Measurements from ENCODE around the gene DCD.
"Not testable (repeated sequence)": the region's sequence is repeated elsewhere in the genome, so short reads cannot be mapped to it uniquely, and the experiment has no call there.

Gene DCD

DNA sequence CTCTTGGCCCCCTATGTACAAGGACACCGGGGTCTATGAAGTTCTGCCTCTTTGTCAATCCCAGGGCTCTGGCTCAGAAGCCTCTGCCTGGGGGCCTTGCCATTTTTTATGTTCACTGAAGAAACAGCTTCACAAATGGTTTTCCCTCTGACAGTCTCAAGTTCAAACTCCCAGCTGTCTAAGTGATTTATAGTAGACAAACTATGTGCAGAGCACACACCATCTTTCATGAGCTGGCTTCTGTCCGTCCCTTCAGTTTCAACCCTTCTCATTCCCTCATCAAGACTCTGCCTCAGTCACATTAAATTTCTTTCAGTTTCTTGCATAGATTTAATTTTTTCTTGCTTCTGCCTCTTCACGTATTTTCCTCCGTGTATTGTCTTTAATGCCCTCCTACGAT lies 2.7 kb upstream of the DCD start:
- FAIRE-seq = no peak

DNA sequence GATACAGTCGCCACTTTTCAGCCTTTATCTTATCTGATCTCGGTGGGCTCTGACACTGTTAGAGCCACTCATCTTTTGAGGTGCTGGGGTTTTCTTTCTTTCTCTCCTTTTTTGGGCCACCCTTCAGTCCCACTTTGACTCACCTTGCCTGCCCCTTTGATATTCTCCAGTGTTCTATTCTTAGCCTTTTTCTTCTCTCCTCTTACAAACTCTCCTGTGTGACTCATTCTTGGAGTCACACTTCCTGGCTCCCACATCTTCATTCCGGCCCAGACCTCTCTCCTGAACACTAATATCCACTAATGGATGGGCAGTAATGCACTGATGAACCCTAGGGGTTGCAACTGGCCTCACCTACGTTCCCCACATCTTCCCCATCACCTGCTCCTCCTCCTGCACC lies 2.2 kb upstream of the DCD start:
- FAIRE-seq = no peak

DNA sequence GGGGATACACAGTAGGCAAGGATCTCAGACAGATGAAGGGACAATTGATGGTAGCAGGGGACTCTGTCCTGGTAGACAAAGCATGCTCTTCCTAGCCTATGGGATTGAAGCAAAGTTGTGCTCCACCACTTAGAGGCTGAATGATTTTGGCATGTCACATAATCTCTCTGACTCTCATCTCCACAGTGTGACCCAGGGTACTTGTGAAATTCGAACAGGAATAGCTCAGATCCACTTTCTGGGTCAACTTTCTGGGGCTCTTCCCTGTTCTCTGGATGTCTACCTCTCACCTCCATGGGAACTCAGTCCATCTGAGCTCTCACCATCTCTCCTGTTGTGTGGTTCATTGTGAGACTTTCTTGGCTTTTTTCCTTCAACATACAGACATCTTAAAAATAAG lies 1.7 kb upstream of the DCD start:
- FAIRE-seq = no peak

DNA sequence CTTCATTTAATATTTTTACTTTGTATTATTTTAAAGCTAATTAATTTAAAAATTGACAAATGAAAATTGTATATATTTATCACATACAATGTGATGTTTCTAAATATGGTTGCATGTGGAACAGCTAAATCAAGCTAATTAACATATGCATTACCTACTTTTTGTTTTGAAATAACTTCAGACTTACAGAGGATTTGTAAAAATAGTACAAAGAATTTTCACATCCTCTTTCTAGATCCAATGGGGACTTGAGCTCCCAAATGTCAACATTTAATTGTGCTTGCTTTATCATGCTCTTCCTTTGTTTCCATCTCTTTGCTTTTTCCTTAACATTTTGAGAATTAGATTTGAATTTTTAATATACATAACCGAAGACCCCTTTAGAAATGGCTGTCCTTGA lies 6.6 kb downstream of the DCD start:
- no peak for FAIRE-seq

DNA sequence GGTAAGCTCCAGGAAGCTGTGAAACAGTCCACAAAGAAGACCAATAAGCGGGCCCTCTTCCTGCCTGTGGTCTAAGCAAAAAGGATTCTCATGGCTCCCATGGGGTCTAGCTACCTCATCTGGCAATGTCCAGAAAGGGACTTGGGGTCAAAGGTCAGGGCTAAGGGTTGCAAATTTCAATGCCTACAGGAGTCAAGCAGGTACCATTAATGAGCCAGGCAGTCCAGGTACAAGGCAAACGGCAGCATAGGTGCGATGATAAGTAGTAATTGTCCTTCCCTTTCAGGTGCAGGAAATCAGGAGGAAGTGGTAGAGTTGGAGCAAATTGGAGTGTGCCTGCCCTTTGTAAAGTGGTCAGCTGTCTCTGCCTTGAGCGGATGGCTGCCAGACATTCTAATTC lies 7.1 kb downstream of the DCD start:
- FAIRE-seq = no peak

DNA sequence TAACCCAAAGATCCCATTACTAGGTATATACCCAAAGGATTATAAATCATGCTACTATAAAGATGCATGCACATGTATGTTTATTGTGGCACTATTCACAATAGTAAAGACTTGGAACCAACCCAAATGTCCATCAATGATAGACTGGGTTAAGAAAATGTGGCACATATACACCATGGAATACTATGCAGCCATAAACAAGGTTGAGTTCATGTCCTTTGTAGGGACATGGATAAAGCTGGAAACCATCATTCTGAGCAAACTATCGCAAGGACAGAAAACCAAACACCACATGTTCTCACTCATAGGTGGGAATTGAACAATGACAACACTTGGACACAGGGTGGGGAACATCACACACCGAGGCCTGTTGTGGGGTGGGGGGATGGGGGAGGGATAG lies 9.1 kb downstream of the DCD start:
- not testable (repeated sequence) for FAIRE-seq

DNA sequence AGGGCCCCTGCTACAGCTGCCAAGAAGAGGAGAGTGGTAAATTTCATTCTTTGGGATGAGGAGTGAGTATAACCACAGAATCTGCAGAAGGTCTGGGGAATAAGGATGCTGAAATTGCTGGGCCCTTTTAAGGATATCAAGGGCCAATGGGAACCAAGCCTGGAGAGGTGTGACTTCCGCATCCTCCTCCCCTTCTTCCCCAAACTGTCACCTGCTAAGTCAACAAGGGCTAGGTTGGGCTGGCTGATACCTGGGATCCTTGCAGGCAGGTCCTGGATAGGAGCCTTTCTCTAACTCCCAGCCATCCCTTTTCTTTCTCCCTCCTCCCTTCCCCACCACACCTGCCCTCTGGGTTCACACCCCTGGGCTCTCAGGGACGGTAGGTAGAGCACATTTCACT lies 13.4 kb downstream of the DCD start, which contains the start of gene LACRT:
Gene LACRT, minus strand, starts transcription at position 101 of the 400 bp plus-strand sequence. Its CDS starts 54 bp downstream, at position 47.
- FAIRE-seq = no peak

DNA sequence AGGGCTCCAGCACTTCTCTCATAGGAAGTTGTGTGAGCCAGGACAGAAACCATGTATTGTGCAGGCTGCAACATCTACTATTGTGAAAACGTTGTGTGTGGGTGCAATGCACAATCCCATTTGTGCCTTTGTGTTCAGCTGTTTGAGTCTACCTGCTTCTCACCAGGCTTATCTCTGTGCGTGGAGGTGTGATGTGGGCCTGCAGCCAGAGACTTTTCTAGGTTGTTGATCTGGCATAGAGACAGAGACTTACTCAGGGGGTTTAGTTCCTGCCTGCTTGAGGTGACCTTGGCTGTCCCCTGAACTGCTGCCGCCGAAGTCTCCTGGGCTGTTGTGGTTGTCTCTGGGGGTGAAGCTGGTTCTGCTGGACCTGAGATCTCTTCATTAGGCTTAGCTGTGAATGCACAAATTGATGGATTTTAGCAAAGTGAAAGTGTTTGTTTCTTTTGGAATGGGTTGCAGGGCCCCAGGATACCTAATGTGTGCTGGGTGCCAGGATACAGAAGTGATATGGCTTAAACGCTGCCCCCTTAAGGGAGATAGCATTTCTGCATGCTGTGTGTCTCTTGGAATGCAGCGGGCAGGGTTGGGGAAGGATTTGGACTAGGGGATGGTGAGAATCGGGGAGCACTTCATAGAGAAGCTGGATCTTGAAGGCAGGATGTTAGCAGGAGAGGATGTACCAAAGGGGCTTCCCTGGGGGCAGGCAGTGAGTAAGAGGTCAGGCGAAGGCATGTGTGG lies 16.0 kb downstream of the DCD start:
- FAIRE-seq = no peak

DNA sequence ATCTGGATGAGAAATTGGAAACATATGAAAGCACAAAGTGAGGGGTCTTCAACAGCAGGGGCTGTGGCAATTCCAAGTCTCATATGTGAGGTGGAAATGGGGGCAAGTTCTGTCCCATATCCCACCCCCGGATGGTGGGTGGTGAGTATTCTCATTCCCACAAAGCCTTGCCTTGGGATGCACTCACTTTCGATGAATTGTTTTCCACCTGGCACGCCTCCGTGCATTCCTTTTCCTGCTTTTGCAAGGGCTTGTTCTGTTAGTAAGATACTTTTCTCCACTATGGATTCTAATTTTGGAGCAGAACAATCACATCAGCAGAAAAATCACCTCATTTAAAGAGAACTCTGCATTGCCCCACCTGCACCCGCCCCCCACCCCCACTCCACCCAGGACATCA lies 16.6 kb downstream of the DCD start:
- no peak for FAIRE-seq

DNA sequence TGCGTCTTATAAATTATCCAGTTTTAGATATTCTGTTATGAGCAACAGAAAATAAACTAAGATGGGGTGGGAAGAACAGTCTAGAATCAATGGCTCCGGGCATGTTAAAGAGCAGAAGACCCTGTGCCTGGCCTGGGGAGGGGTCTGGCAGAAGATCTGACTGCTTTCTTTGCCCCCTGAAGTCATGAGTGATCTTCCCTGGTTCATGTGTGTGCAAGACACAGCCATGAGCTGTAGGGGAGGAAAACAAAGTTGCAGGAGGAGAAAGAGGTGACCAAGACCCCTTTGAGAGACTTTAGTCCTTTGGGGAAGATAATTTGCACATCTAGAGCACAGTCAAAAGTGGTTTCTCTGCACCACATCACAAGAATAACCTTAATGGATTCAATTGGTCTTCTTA lies 18.2 kb downstream of the DCD start:
- FAIRE-seq = no peak

DNA sequence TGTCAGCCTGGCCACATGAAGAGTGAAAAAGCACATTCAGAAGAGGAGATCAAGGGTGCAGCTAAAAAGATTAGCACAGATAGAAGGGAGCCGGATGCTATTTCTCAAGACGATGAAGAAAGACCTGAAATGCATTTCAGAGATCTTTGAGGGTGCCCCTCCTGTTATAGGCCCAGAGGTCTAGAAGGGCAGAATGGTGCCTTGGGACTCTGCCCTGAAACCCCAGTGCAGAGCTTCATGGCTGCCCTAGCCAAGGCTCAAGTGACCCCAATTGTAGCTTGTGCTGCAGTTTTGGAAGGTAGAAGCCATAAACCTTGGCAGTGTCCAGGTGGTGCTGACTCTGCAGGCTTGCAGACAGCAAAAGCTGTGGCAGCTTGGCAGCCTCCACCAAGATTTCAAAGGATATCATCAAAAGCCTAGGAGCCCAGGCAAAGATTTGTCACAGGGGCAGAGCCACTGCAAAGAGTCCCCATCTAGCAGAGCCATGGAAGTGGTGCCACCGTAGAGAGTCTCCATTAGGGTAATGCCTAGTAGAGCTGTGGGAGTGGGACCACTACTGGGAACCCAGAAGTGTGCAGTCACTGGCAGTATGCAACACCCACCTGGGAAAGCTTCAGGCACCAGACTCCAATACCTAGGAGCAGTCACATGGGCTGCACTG lies 19.8 kb downstream of the DCD start:
- FAIRE-seq = no peak

DNA sequence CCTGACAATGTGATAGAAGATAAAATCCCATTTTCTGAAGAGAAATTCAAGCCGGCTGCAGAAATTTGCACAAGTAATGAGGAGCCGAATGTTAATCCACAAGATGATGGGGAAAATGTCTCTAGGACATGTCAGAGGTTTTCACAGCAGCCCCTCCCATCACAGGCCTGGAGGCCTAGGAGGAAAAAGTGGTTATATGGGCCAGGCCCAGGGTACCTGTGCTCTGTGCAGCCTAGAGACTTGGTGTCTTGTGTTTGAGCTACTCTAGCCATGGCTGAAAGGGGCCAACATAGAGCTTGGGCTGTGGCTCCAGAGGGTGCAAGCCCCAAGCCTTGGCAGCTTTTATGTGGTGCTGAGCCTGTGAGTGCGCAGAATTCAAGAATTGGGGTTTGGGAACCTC lies 20.9 kb downstream of the DCD start:
- no peak for FAIRE-seq

DNA sequence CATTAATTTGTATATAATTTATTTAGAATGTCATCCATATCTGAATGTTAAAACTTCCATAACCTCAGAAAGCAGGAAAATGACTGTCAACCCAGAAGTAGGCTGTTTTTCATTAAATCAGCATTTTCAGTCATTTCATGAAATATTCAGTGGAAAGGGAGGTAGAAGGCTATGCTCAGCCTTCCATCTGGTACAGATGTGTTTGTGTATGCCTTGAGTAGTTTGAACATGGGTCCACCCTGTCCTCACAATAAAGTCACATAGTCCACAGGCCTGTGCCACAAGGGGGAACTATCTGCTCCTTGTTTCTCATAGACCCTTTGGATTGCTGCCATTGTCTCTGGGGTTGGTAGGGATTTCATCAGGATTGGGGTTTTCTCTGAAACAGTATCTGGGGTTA lies 22.6 kb downstream of the DCD start:
- no peak for FAIRE-seq

DNA sequence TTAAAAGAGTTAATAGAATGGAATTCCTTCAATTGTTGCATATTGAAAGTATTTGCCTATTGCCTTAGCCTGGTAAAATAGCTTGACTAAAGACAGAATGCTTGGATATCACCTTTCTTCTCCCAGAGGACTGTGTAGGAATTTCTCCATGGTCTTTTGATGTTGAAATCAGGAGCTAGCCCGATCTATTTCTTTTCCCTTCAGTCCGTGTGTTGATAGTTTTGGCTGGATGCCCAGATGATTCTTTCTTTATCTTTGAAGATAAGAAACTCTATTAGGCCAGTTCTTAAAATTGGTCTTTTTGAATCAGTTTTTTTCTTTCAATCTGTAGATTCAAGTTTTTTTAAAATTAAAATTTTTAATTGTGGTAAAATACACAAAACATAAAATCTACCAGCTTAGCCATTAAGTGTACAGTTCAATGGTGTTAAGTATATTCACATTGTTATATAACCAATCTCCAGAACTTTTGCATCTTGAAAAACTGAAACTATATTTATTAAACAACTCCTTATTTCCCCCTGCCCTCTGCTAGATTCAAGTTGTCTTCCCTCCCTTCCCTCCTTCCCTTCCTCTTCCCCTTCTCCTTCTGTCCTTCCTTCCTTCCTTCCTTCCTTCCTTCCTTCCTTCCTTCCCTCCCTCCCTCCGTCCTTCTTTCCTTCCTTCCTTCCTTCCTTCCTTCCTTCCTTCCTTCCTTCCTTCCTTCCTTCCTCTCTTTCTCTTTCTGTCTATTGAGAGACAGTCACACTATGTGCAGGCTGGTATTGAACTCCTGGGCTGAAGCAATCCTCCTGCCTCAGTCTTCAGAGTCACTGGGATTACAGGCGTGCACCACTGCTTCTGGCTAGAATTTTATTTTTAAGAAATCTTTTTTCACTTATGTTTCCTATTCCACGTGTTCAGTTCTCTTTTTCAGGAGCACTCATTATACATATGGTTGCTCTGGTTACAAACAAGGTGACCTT lies 23.6 kb downstream of the DCD start:
- FAIRE-seq = no peak

DNA sequence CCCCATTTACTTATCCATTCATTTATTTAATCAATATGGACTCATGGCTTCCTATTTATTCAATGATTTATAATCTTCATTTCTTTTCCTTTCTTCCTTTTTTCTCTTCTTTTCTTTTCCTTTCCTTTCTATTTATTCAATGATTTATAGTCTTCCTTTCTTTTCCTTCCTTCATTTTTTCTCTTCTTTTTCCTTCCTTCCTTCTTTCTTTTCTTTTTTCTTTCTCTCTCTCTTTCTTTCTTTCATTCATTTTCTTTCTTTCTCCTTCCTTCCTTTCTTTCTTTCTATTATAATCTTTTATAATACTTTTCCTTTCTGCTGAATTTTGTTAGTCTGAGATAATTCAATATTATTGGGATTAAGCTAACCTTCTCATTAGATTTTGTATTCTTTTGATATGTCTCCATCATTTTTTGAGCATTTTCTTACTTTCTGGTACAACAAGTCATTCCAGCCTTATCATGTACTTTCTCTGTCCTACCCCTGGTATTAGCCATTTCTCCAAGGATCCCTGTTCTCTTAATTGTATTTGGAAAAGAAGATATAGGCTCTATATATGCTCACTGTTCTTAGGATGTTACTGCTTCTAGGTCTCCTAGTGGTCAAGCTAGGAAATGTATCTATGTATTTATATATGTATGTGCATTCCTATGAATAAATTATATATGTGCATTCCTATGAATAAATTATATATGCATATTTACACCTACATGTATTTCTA lies 25.5 kb downstream of the DCD start:
- peak; percentile 70 for FAIRE-seq

DNA sequence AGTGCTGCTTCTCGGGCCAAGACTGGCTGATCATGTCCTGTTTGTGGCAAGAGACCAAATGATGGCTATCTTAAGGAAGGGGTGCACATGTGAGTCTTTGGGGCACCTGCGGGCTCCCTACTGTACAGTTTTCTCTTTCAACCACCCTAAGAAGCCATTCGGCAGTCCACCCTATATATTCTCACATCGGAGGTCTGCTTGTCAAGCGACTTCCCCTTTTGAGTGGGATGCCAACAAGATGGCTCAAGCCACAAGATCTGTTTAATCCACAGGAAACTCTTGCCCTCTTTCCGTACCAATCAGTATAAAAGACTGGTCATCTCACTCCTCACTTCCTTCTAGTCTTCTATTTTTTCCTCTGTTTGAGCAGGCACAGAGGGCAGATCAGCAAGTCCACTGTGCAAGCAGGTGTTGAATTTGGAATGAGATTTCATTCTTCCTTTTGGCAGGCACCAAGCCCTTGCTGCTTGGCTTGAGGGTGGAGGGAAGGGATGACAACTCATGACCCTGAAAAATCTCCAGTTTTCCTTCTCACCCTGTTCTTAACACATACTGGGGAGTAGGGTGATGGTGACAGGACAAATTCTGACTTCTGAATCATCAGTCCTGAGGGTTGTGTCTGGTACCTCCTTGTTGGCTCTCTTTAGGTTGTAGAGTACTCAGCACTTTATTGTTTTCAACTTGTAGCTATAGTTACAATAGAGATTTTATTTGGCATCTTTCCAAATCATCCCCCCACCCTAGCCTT lies 31.1 kb downstream of the DCD start:
- FAIRE-seq = no peak

DNA sequence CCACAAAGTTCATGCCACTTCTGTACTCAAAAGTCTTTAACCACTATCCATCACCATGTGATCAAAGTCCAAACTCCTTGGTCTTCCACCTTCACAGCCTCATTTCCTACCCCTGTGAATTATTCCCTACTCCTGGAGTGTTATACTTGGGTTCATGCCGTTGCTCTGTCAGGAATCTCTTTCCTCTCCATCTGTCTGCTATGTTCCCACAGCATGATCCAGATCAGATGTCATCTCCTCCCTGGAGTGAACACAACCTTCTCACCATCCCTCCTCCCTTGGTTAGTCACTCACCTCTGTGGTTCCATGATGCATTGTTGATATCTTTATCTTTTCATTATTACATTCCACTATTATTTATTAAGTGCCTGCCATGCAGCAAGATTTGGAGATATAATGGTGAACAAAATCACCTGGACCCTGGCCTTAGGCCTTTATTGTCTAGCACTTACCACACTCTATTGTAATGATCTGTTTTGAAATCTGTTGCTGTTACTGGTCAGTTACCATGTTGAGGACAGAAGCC lies 35.9 kb downstream of the DCD start:
- FAIRE-seq = no peak

DNA sequence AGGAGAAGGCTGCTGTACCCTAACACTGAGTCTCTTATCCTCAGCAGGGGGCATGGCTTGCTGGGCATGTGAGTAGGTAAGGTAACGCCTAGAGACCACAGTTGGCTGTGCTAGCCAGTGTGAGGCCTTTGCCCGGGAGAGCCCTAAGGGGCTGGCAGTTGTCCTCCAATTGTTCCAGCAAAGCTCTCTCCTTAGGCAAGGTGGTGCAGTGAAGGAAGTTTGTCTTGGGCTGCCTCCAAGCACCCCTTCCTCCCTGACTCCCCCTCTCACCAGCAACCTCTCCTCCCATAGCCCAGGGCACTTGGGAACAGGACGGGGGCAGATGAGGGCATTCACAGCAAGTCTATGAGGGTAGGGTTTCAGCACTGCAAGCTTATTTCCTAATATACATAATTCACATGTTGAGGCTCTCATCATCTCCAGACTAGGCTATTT lies 36.4 kb downstream of the DCD start:
- no peak for FAIRE-seq

DNA sequence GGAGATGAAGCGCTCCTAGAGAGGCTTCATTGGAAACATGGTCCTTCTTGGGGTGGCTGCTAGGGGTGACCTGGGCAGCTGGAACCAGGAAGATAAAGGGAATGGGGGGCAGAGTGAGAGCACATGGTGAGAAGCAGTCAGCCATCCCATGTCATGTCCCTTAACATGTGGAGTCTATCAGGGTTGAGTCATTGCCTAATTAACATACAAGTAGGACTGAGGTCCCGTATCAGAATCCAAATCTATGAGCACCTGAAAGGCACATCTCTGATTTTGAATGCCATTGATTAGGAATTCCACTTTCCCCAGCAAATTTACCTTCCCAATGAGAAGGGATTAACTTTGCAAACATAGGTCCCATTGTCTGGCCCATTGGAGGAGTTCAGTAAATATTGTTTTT lies 39.4 kb downstream of the DCD start:
- FAIRE-seq = no peak

DNA sequence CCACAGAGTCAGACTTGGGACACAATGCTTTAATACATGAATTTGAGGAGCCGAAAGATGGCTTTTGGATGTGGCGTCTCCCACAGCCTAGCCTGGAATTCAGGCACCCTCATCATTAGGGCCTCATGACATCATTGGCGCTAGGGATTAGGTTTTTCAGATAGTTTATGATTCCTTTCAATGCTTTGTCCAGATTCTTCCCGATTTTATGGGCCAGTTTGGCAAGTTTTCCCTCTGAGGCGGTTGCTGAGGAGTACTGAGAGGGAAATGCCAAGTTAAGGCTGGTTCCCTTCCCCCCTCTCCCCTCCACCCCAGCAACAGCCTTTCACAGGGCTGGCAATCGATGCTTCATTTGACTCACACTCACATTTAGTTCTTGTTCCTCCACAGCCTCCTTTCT lies 40.0 kb downstream of the DCD start:
- FAIRE-seq = no peak

DNA sequence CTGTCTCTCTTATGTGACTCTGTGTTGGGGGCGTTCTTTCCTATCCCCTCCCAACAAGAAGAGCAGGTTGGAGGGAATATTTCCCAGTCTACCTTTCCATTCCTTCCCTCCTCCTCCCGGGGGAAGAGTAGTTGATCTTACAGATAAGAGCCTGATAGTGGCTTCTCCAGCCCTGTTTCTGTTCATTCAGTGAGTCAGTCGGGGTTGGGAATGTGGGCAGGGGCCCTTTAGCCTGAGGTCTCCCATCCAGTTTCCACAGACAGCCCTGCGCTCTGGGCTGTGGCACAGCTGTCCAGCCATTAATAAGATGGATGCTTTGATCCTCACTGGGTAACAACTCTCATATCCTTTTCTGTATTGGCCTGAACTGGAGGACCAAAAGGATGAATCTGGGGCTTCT lies 41.6 kb downstream of the DCD start:
- no peak for FAIRE-seq

Measured in TTC549 (cell line).